LNCaP clone FGC (cell line): ENCODE measurements around the gene PARVB.

Experiments used
- DNase-seq: peaks from one replicate; pipeline ENCODE4 v3.0.0-alpha.2; 2011; ENCODE audit warnings: low read depth
- H3K4me3 ChIP-seq: 2 replicates; pipeline ENCODE4 v1.5.1; 2011; ENCODE audit warnings: mild to moderate bottlenecking, low read depth, low read length, control low read depth
- CTCF ChIP-seq: IDR thresholded peaks from 2 replicates; pipeline ENCODE4 v1.5.1; 2012; ENCODE audit warnings: mild to moderate bottlenecking; ENCODE audit not compliant: control insufficient read depth, insufficient read depth; ENCODE audit errors: extremely low read depth

PARVB gene

GRCh38 chr22:44098021-44098739 lies 74.1 kb downstream of the PARVB start:
- no peak overlapping the region for H3K4me3 ChIP-seq
- no peak for DNase-seq
- no peak for TF ChIP-seq CTCF

GRCh38 chr22:44098966-44099530 lies 74.9 kb downstream of the PARVB start:
- no peak overlapping the region for H3K4me3 ChIP-seq
- DNase-seq: no peak
- no peak for TF ChIP-seq CTCF

- no peak for TF ChIP-seq CTCF
- no peak overlapping the region for H3K4me3 ChIP-seq
- DNase-seq: no peak
Measured at GRCh38 chr22:44099696-44100095, 75.6 kb downstream of the PARVB start.

- TF ChIP-seq CTCF: no peak
- DNase-seq: no peak
- H3K4me3 ChIP-seq: no peak overlapping the region
Measured at GRCh38 chr22:44100411-44100810, 76.3 kb downstream of the PARVB start.

GRCh38 chr22:44102121-44102520 lies 78.0 kb downstream of the PARVB start:
- no peak overlapping the region for H3K4me3 ChIP-seq
- TF ChIP-seq CTCF: no peak
- DNase-seq: no peak

- no peak overlapping the region for H3K4me3 ChIP-seq
- DNase-seq: no peak
- no peak for TF ChIP-seq CTCF
Measured at GRCh38 chr22:44102856-44103255, 78.8 kb downstream of the PARVB start.
